ENCODE results near the gene COPZ2.
"Not testable (repeated sequence)": the region's sequence is repeated elsewhere in the genome, so short reads cannot be mapped to it uniquely, and the experiment has no call there.

The COPZ2 gene

GRCh38 chr17:47994724-47995123 is 42.9 kb downstream of the COPZ2 start:
- H3K27me3 Mint-ChIP-seq, result peaks cover 18% of the 10 kb centered on the region
- H3K36me3 Mint-ChIP-seq (ENCODE audit: insufficient read depth), result no peaks in the 10 kb centered on the region
- H3K4me1 Mint-ChIP-seq, result peaks cover 2% of the 10 kb centered on the region
- H3K9me3 Mint-ChIP-seq, result no peaks in the 10 kb centered on the region
- ATAC-seq (replicated peaks; ENCODE audit: extremely low read depth, poor library complexity, severe bottlenecking) (no peak), DNase-seq (ENCODE audit: low spot score in 2 of 2) (no peak)
- H3K4me3 Mint-ChIP-seq, result no peak overlapping the region
- H3K27ac Mint-ChIP-seq (ENCODE audit: low read depth), result no peak overlapping the region

GRCh38 chr17:47993964-47994363 is 43.6 kb downstream of the COPZ2 start:
- Mint-ChIP-seq H3K27ac (ENCODE audit: low read depth) (no peak overlapping the region), H3K36me3 (ENCODE audit: insufficient read depth) (no peaks in the 10 kb centered on the region), H3K4me3 (no peak overlapping the region), H3K27me3 (peaks cover 18% of the 10 kb centered on the region), H3K9me3 (no peaks in the 10 kb centered on the region), H3K4me1 (peaks cover 8% of the 10 kb centered on the region)
- DNase-seq (ENCODE audit: low spot score in 2 of 2), result no peak
- no peak for ATAC-seq (replicated peaks; ENCODE audit: extremely low read depth, poor library complexity, severe bottlenecking)

GRCh38 chr17:47993031-47993564 is 44.5 kb downstream of the COPZ2 start:
- H3K4me3 Mint-ChIP-seq, result no peak overlapping the region

GRCh38 chr17:47992216-47992615 is 45.4 kb downstream of the COPZ2 start:
- Mint-ChIP-seq H3K4me3 (no peak overlapping the region), H3K27ac (ENCODE audit: low read depth) (no peak overlapping the region), H3K9me3 (no peaks in the 10 kb centered on the region), H3K4me1 (peaks cover 13% of the 10 kb centered on the region), H3K36me3 (ENCODE audit: insufficient read depth) (no peaks in the 10 kb centered on the region), H3K27me3 (peaks cover 11% of the 10 kb centered on the region)
- ATAC-seq (replicated peaks; ENCODE audit: extremely low read depth, poor library complexity, severe bottlenecking), result no peak
- no peak for DNase-seq (ENCODE audit: low spot score in 2 of 2)

More at GRCh38 chr17:47993031-47993564, 44.5 kb downstream of the COPZ2 start:
- H3K9me3 Mint-ChIP-seq, result no peaks in the 10 kb centered on the region
- DNase-seq (ENCODE audit: low spot score in 2 of 2), result no peak
- H3K27ac Mint-ChIP-seq (ENCODE audit: low read depth), result no peak overlapping the region
- no peak for ATAC-seq (replicated peaks; ENCODE audit: extremely low read depth, poor library complexity, severe bottlenecking)
- H3K27me3 Mint-ChIP-seq, result peaks cover 18% of the 10 kb centered on the region
- no peaks in the 10 kb centered on the region for H3K36me3 Mint-ChIP-seq (ENCODE audit: insufficient read depth)
- H3K4me1 Mint-ChIP-seq, result peaks cover 13% of the 10 kb centered on the region

GRCh38 chr17:47990962-47991731 is 46.5 kb downstream of the COPZ2 start:
- Mint-ChIP-seq H3K27ac (ENCODE audit: low read depth) (no peak overlapping the region), H3K27me3 (peaks cover 8% of the 10 kb centered on the region), H3K36me3 (ENCODE audit: insufficient read depth) (no peaks in the 10 kb centered on the region), H3K4me1 (peaks cover 13% of the 10 kb centered on the region), H3K4me3 (no peak overlapping the region), H3K9me3 (no peaks in the 10 kb centered on the region)
- ATAC-seq (replicated peaks; ENCODE audit: extremely low read depth, poor library complexity, severe bottlenecking) (no peak), DNase-seq (ENCODE audit: low spot score in 2 of 2) (no peak)

- DNase-seq (ENCODE audit: low spot score in 2 of 2) (no peak), ATAC-seq (replicated peaks; ENCODE audit: extremely low read depth, poor library complexity, severe bottlenecking) (no peak)
- Mint-ChIP-seq H3K36me3 (ENCODE audit: insufficient read depth) (peaks cover 4% of the 10 kb centered on the region), H3K27me3 (no peaks in the 10 kb centered on the region), H3K4me3 (no peak overlapping the region), H3K27ac (ENCODE audit: low read depth) (no peak overlapping the region), H3K9me3 (no peaks in the 10 kb centered on the region), H3K4me1 (peaks cover 13% of the 10 kb centered on the region)
Measured at GRCh38 chr17:47989700-47990099, 47.9 kb downstream of the COPZ2 start.

- no peaks in the 10 kb centered on the region for H3K9me3 Mint-ChIP-seq
- no peak overlapping the region for H3K27ac Mint-ChIP-seq (ENCODE audit: low read depth)
- no peak for DNase-seq (ENCODE audit: low spot score in 2 of 2)
- peaks cover 4% of the 10 kb centered on the region for H3K36me3 Mint-ChIP-seq (ENCODE audit: insufficient read depth)
- no peaks in the 10 kb centered on the region for H3K27me3 Mint-ChIP-seq
- ATAC-seq (replicated peaks; ENCODE audit: extremely low read depth, poor library complexity, severe bottlenecking), result no peak
- no peak overlapping the region for H3K4me3 Mint-ChIP-seq
- H3K4me1 Mint-ChIP-seq, result peaks cover 13% of the 10 kb centered on the region
Measured at GRCh38 chr17:47989159-47989558, 48.4 kb downstream of the COPZ2 start.

GRCh38 chr17:47988445-47988844 is 49.2 kb downstream of the COPZ2 start:
- not testable (repeated sequence) for H3K27ac Mint-ChIP-seq (ENCODE audit: low read depth); H3K36me3 Mint-ChIP-seq (ENCODE audit: insufficient read depth); H3K4me3 Mint-ChIP-seq; ATAC-seq (replicated peaks; ENCODE audit: extremely low read depth, poor library complexity, severe bottlenecking); DNase-seq (ENCODE audit: low spot score in 2 of 2); H3K27me3 Mint-ChIP-seq; H3K9me3 Mint-ChIP-seq
- peaks cover 13% of the 10 kb centered on the region for H3K4me1 Mint-ChIP-seq

- DNase-seq (ENCODE audit: low spot score in 2 of 2) (no peak), ATAC-seq (replicated peaks; ENCODE audit: extremely low read depth, poor library complexity, severe bottlenecking) (no peak)
- peaks cover 19% of the 10 kb centered on the region for H3K4me1 Mint-ChIP-seq
- H3K9me3 Mint-ChIP-seq, result no peaks in the 10 kb centered on the region
- H3K36me3 Mint-ChIP-seq (ENCODE audit: insufficient read depth), result peaks cover 6% of the 10 kb centered on the region
- no peaks in the 10 kb centered on the region for H3K27me3 Mint-ChIP-seq
- no peak overlapping the region for H3K4me3 Mint-ChIP-seq
- H3K27ac Mint-ChIP-seq (ENCODE audit: low read depth), result no peak overlapping the region
Measured at GRCh38 chr17:47987240-47987835, 50.3 kb downstream of the COPZ2 start.

GRCh38 chr17:47986520-47986919 is 51.1 kb downstream of the COPZ2 start:
- Mint-ChIP-seq H3K27me3 (no peaks in the 10 kb centered on the region), H3K9me3 (no peaks in the 10 kb centered on the region), H3K27ac (ENCODE audit: low read depth) (no peak overlapping the region), H3K36me3 (ENCODE audit: insufficient read depth) (peaks cover 8% of the 10 kb centered on the region), H3K4me3 (no peak overlapping the region), H3K4me1 (peaks cover 22% of the 10 kb centered on the region)
- DNase-seq (ENCODE audit: low spot score in 2 of 2) (no peak), ATAC-seq (replicated peaks; ENCODE audit: extremely low read depth, poor library complexity, severe bottlenecking) (no peak)

GRCh38 chr17:47983492-47984223 is 53.9 kb downstream of the COPZ2 start:
- peaks cover 12% of the 10 kb centered on the region for H3K36me3 Mint-ChIP-seq (ENCODE audit: insufficient read depth)
- DNase-seq (ENCODE audit: low spot score in 2 of 2) (no peak), ATAC-seq (replicated peaks; ENCODE audit: extremely low read depth, poor library complexity, severe bottlenecking) (no peak)
- no peak overlapping the region for H3K4me3 Mint-ChIP-seq
- H3K4me1 Mint-ChIP-seq, result peaks cover 26% of the 10 kb centered on the region
- H3K27me3 Mint-ChIP-seq, result no peaks in the 10 kb centered on the region
- no peak overlapping the region for H3K27ac Mint-ChIP-seq (ENCODE audit: low read depth)
- no peaks in the 10 kb centered on the region for H3K9me3 Mint-ChIP-seq

- no peak for ATAC-seq (replicated peaks; ENCODE audit: extremely low read depth, poor library complexity, severe bottlenecking)
Measured at GRCh38 chr17:47982645-47983390, 54.8 kb downstream of the COPZ2 start.

More at GRCh38 chr17:47982645-47983390, 54.8 kb downstream of the COPZ2 start:
- Mint-ChIP-seq H3K4me1 (peaks cover 24% of the 10 kb centered on the region), H3K4me3 (no peak overlapping the region), H3K36me3 (ENCODE audit: insufficient read depth) (peaks cover 15% of the 10 kb centered on the region), H3K27me3 (no peaks in the 10 kb centered on the region), H3K9me3 (no peaks in the 10 kb centered on the region), H3K27ac (ENCODE audit: low read depth) (no peak overlapping the region)
- DNase-seq (ENCODE audit: low spot score in 2 of 2), result no peak
